Left lung (tissue), 10 donors: ENCODE results near the gene SLC26A2. TPM values are rescaled to one million over a fixed set of nuclear protein-coding genes. Genes with fewer than 3 reads are reported as not detected.
A peak's percentile ranks its signal among the peaks of the same experiment; 100 is the strongest.

Source experiments
- ATAC-seq: fragments of 200-7000 bp; cut with Tn5 transposase; one replicate; pipeline ENCODE4 v1.9.1; 2020; ENCODE audit warnings: moderate library complexity
- DNase-seq, 4 donors: peaks; one replicate each; pipeline ENCODE4 v3.0.0-alpha.2; 2013 to 2020
- H3K27ac ChIP-seq, 2 donors: fragments of 200-600 bp; sonication (generic) in 1 of 2; one replicate each; pipeline versions ENCODE4 v1.5.0 to v1.8.0; 2020 to 2021
- H3K27me3 ChIP-seq, 2 donors: fragments of 200-600 bp; sonication (generic) in 1 of 2; one replicate each; pipeline versions ENCODE4 v1.5.0 to v1.8.0; 2020 to 2021
- H3K36me3 ChIP-seq, 2 donors: fragments of 200-600 bp; sonication (generic) in 1 of 2; one replicate each; pipeline versions ENCODE4 v1.5.0 to v1.8.0; 2020 to 2021
- H3K4me1 ChIP-seq, 2 donors: fragments of 200-600 bp; one replicate each; pipeline ENCODE4 v1.8.0; 2021
- H3K4me3 ChIP-seq, 2 donors: fragments of 200-600 bp; sonication (generic) in 1 of 2; one replicate each; pipeline versions ENCODE4 v1.5.0 to v1.8.0; 2020 to 2021; ENCODE audit warnings: mild to moderate bottlenecking in 1 of 2
- H3K9me3 ChIP-seq, 2 donors: fragments of 200-600 bp; sonication (generic) in 1 of 2; one replicate each; pipeline versions ENCODE4 v1.5.0 to v1.8.0; 2020 to 2021
- intact Hi-C, 2 donors: fragments of 100-400 bp; cut with DNase I; formaldehyde crosslinking; loops; one replicate each; pipeline versions ENCODE4 v1.11.2 to v1.14.2; 2022
- polyA plus RNA-seq, 6 donors: library from polyadenylated mRNA; unstranded; fragments of 120-200 nt; gene quantifications; one replicate each; pipeline ENCODE4 v1.2.1, GENCODE V29; 2013; ENCODE audit not compliant: insufficient read length in 6 of 6
- total RNA-seq, 2 donors: library from RNA; stranded (reverse); fragmentation: NEBNext Ultra II Directional; extraction: Animal tissue kit (Norgen Biotek cat#: 25700); gene quantifications; one replicate each; pipeline ENCODE4 v1.2.1, GENCODE V29; 2021
- TF ChIP-seq, protein P1 (sequence below), 2 donors: fragments of 200-600 bp; sonication (generic) in 1 of 2; IDR thresholded peaks; one replicate each; pipeline versions ENCODE4 v1.5.0 to v1.8.0; 2021; ENCODE audit warnings: antibody characterized with exemption in 2 of 2
- donor health status: DM: no; HTN: yes; CAD: no.
- donor health status: DM: no; HTN: no; CAD: no.

SLC26A2 gene
- total and polyA plus RNA-seq, 8 donors: 14.3 to 23.6 (median 21.6) TPM

DNA sequence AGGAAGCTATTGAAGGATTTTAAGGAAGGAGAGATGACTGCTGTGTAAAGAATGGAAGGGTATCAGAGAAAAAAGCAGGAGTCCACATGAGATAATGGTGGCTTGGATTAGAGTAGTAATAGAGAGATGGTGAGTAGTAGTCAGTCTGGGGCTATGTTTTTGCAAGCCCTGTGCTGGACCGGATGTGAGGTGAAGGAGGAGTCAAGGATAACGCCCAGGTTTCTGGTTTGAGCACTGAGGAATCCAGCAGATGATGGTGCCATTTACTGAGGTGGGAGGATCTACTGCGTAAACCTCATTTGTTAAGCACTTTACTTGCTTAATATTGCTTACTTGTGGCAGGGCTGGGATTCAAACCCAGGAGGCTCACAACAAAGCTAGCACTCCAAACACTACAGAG is 38.8 kb downstream of the SLC26A2 start:
- no peaks in the 10 kb centered on the region for H3K9me3 ChIP-seq
- peak overlapping the region in 1 of 2 donors; percentile 96 for H3K27ac ChIP-seq
- H3K36me3 ChIP-seq: peaks cover 0 to 29% of the 10 kb centered on the region in 2 donors
- ATAC-seq (no peak), DNase-seq (no peak)
- H3K4me1 ChIP-seq: peaks cover 13 to 37% of the 10 kb centered on the region in 2 donors
- H3K4me3 ChIP-seq: peak overlapping the region in 1 of 2 donors; percentile 90
- TF ChIP-seq, protein P1, sequence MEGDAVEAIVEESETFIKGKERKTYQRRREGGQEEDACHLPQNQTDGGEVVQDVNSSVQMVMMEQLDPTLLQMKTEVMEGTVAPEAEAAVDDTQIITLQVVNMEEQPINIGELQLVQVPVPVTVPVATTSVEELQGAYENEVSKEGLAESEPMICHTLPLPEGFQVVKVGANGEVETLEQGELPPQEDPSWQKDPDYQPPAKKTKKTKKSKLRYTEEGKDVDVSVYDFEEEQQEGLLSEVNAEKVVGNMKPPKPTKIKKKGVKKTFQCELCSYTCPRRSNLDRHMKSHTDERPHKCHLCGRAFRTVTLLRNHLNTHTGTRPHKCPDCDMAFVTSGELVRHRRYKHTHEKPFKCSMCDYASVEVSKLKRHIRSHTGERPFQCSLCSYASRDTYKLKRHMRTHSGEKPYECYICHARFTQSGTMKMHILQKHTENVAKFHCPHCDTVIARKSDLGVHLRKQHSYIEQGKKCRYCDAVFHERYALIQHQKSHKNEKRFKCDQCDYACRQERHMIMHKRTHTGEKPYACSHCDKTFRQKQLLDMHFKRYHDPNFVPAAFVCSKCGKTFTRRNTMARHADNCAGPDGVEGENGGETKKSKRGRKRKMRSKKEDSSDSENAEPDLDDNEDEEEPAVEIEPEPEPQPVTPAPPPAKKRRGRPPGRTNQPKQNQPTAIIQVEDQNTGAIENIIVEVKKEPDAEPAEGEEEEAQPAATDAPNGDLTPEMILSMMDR (IDR thresholded peaks at IDR 0.05): no peak
- intact Hi-C loops: loop anchor here in 1 of 2 donors (10.0 kb wide), 1 partner anchor 365 kb away; no protein-coding TSS in a partner anchor
- H3K27me3 ChIP-seq: no peaks in the 10 kb centered on the region

GRCh38 chr5:149999866-150000255 is 39.3 kb downstream of the SLC26A2 start:
- Histone ChIP-seq H3K9me3 (no peaks in the 10 kb centered on the region), H3K27ac (peak overlapping the region; percentile 92 to 96), H3K36me3 (peaks cover 0 to 28% of the 10 kb centered on the region in 2 donors), H3K4me3 (peak overlapping the region; percentile 90 to 94), H3K4me1 (peaks cover 13 to 39% of the 10 kb centered on the region in 2 donors), H3K27me3 (no peaks in the 10 kb centered on the region)
- no peak for ATAC-seq
- DNase-seq: no peak
- intact Hi-C loops: loop anchor here in 1 of 2 donors (10.0 kb wide), 1 partner anchor 365 kb away; no protein-coding TSS in a partner anchor
- TF ChIP-seq, protein P1 (IDR thresholded peaks at IDR 0.05): no peak

GRCh38 chr5:150000256-150000989 is 39.9 kb downstream of the SLC26A2 start, which contains the start of the genes HMGXB3 and TIGD6:
Gene HMGXB3 (plus strand): TSS chr5:150000739. CDS start chr5:150004853, 4,114 bp downstream.
Gene TIGD6 (minus strand): TSS chr5:150000654. CDS start chr5:149996348, 4,306 bp downstream.
- H3K27ac ChIP-seq: peak within 1 kb of the TSS; percentile 92 to 96
- intact Hi-C loops: no loop called here
- DNase-seq (peak; percentile 91 to 97 (median 94)), ATAC-seq (peak; percentile 92)
- peaks cover 13 to 39% of the 10 kb centered on the region in 2 donors for H3K4me1 ChIP-seq
- peak within 1 kb of the TSS; percentile 90 to 94 for H3K4me3 ChIP-seq
- no peaks in the 10 kb centered on the region for H3K27me3 ChIP-seq
- no peaks in the 10 kb centered on the region for H3K9me3 ChIP-seq
- TF ChIP-seq, protein P1 (IDR thresholded peaks at IDR 0.05): no peak
- H3K36me3 ChIP-seq: peaks cover 0 to 28% of the 10 kb centered on the region in 2 donors

GRCh38 chr5:150000990-150001659 is 40.6 kb downstream of the SLC26A2 start:
- TF ChIP-seq, protein P1 (IDR thresholded peaks at IDR 0.05): no peak
- Histone ChIP-seq H3K36me3 (peaks cover 0 to 28% of the 10 kb centered on the region in 2 donors), H3K4me3 (peak overlapping the region; percentile 90 to 94), H3K27ac (peak overlapping the region; percentile 92 to 96), H3K27me3 (no peaks in the 10 kb centered on the region), H3K4me1 (peaks cover 13 to 39% of the 10 kb centered on the region in 2 donors), H3K9me3 (no peaks in the 10 kb centered on the region)
- intact Hi-C loops: no loop called here
- DNase-seq: peak in 2 of 4 donors; percentile 63 to 93
- ATAC-seq: peak; percentile 68
